ENCODE data around the gene CCNO.

The CCNO gene

GRCh38 chr5:55222985-55223811, 10.2 kb downstream of the CCNO start:
- DNase-seq = no peak

- no peak for DNase-seq
Measured at GRCh38 chr5:55222092-55222984, 11.1 kb downstream of the CCNO start.

- no peak for DNase-seq
Measured at GRCh38 chr5:55220433-55221185, 12.8 kb downstream of the CCNO start.

- DNase-seq = no peak
Measured at GRCh38 chr5:55219770-55220169, 13.6 kb downstream of the CCNO start.

GRCh38 chr5:55218967-55219366, 14.4 kb downstream of the CCNO start:
- DNase-seq = no peak

GRCh38 chr5:55211184-55211874, 22.1 kb downstream of the CCNO start:
- no peak for DNase-seq

GRCh38 chr5:55205001-55205400, 28.4 kb downstream of the CCNO start:
- no peak for DNase-seq

GRCh38 chr5:55191165-55191564, 42.2 kb downstream of the CCNO start:
- DNase-seq = no peak

GRCh38 chr5:55188656-55189540, 44.5 kb downstream of the CCNO start:
- DNase-seq = no peak

GRCh38 chr5:55187370-55187769, 46.0 kb downstream of the CCNO start:
- DNase-seq = no peak

Measured in stimulated activated CD4-positive, alpha-beta T cell treated with anti-CD3 and anti-CD28 coated beads, Interleukin-12 subunit alpha, Interleukin-12 subunit beta, amount 100 ng/mL, for 4 hours (primary cell).